Panc1 (cell line): ENCODE measurements around the gene MITF.

Source experiments
- CTCF ChIP-seq: fragments of 450-650 bp; IDR thresholded peaks from 2 replicates; pipeline ENCODE4 v1.5.1; 2017; ENCODE audit warnings: mild to moderate bottlenecking
- POLR2AphosphoS5 ChIP-seq: IDR thresholded peaks from 2 replicates; pipeline ENCODE4 v1.6.1; 2012; ENCODE audit warnings: mild to moderate bottlenecking, low read depth, low read length, moderate library complexity
- REST ChIP-seq, 2 experiments: IDR thresholded peaks; 2 replicates each; pipeline ENCODE4 v1.6.1; 2011 to 2012; ENCODE audit warnings: low read depth in 2 of 2, control low read depth in 1 of 2, low read length in 1 of 2, mild to moderate bottlenecking in 1 of 2, moderate library complexity in 1 of 2; ENCODE audit not compliant: insufficient read depth in 1 of 2

- TF ChIP-seq CTCF (no peak), REST (IDR thresholded peaks at IDR 0.05; ENCODE audit: insufficient read depth in 1 of 2, low read depth in 2 of 2, low read length in 1 of 2) (no peak), POLR2AphosphoS5 (no peak)
Observed at GRCh38 chr3:69750549-69750948, 11.3 kb downstream of the MITF start.
